MV-4-11 (cell line): ENCODE data around the gene JAKMIP1.

ENCODE experiments used
- DNase-seq: peaks from one replicate; lab custom pipeline; 2025; lab: John Stamatoyannopoulos, UW

The JAKMIP1 gene

DNA sequence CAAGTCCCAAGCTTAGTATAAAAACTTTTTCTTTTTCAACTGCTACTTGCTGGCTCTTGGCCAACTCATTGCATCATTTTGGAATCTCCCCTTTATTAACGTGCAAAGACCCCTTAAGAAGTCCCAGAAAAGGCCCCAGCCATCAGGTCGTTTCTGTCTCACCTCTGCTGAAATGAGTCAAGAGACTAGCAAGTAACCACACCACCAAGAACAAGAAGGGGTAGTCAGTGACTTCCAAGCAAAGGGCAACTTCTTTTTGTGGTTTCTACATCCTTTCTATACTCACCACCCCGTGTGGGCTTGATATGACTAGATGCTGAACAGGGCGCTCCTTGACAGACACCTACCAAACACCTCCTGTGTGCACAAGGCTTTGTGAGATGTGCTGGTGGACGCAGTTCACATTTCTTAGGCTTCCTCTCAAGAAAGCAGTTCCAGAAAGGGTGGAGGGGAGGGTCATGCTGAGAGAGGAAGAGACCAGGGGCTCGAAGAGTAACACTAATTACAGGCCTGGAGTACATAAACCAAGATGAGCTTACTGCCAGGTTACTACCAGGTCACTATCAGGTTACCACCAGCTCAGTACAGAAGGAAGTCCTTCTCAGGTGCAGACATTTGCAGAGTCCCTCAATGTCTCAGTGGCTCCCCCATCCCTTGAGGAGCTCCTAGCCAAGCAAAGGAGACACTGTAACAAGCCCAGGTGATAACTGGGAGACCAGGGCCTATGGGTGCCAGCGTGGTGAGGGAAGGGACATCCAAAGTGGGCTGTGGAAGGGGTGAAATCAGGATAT, 19.3 kb downstream of the JAKMIP1 start:
- no peak for DNase-seq

DNA sequence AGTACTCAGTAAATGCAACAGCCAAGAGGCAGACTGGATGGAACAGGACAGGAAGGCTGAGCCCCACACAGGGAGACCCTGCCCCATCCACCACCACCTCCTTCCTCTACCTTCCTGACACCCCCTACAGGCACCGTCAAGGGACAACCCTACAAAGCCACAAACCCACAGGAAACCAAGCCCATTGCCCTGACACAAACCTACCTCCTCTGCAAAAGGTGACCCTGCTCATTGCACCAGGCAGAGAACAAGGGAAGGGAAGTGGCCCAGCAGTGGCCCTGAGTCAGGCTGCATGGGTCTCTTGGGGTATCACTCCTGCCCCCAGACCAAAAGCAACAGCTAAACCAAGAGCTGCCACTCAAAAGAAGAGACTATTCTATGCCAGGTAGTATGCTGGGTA, 21.0 kb downstream of the JAKMIP1 start:
- DNase-seq, result no peak

DNA sequence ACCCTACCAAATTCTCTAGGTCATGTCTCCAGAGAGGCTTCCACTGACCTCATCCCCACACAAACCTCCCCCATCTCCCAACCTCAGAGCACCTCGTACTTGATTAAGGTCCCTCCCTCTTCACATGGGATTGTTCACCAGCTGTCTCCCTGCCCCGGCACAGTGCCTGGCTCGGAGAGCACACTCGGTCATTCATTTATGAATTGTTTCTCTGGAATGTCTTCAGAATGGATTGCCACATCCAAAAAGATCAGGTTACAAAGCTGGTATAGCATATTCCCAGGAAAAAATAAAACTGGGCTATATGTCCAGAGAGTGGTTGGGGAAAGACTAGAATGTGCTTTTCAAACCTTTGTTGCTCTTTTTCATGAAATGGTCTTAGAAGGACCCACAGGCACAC, 21.6 kb downstream of the JAKMIP1 start:
- DNase-seq, result no peak

DNA sequence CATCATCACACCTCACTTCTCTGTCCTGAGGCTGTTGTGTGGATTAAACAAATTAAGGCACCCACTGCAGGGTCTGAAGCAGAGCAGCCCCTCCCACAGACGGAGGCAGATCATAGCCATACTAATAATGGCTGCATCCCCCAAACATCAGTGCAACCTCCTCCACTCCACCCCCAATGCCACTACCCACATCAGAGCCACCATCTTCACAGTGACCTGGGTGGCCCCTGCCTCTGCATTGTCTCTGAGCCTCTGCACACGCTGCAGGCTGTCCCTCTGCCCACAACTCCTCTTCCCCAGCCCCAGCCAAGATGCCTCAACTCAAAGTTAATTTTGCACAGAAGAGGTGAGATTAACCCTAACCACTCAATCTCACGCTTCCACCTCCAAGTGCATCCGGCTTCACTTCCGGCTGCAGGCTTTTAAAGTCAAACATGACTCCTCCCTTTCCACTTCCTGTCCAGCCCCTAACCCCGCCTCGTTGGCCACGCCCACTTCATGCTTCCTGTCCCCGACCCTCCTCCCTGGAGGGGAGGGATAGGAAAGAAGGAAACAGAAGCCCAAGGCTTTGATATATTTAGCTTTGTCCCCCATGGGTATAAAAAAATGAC, 22.7 kb downstream of the JAKMIP1 start:
- DNase-seq, result no peak

DNA sequence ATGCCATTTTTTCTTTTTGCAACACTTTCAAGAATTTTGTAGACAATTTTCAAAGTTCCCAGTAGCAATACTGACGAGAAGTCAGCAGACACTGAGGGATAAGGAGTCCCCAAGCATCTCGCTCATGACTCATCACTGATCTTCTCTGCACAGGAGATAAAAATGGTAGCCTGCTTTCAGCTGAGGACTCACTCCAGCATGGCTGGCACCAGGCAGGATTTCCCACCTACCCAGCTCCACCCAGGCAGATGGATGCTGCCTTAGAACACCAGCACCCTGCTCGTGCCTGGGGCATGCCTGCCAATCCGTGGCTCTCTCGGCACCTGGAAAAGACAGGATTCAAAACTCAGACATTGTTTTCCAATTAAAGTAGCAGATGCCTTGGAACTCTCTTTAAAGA, 24.9 kb downstream of the JAKMIP1 start:
- DNase-seq, result no peak

DNA sequence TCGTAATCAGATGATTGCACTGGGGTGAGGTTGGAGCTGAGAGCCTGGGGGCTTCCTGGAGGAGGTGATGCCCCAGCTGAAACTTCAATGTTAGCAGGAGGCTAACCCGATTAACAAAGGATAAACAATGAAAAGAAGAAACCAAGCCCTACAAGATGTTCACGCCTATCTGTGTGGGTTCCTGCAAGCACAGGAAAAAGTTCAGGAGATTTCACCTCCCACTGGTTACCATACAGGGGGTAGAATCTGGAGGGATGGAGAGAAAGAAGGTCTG, 27.5 kb downstream of the JAKMIP1 start:
- no peak for DNase-seq

DNA sequence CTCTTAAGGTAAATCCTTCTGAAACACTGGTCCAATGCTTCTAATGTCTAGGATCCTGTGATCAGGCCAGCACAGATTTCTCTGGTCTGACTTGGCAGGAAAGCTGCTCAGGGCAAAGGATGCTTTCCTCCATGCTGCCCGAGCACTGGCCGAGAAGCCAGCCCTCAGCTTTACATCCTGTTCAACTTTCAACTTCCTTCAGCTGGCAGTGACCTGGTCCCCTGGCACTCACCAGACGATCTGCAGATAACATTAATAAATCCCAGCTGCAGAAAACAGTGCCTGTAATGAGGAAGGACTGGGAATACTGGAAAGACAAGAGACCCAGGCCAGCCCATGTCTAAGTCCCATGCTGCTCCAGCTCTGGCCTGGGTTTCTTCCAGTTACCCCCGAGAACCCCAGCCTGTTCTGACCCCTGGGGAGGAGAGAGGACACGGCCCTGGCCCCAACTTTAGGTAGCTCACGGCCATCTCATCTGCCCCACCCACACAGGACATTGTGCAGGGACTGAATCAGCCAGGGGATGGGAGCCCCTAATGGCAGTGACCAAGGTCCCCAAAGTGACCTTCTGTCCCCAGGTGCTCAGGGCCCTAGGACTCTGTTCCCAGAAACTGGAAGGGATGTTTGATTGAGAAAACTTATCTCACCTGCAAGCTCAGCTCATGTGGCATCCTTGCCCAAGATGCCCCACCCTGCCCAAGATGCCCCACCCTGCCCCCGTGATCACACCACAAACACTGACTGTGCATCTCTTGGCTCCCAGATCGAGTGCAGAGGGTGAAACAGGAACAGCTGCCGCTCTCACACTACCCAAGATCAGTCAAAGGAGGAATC, 28.0 kb downstream of the JAKMIP1 start:
- no peak for DNase-seq

DNA sequence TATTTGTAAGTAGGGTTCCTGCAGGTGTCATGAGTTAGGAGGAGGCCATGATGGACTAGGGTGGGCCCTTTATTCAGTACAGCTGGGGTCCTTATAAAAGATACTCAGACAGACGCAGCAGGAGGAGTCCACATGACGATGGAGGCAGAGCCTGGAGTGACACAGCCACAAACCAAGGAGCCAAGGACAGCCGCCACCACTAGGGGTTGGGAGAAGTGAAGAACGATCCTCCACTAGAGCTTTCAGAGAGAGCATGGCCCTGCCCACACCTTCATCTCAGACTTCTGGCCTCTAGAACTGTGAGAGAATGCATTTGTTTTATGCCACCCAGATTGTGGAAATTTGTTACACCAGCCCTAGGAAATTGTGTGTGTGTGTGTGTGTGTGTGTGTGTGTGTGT, 31.1 kb downstream of the JAKMIP1 start:
- DNase-seq, result no peak

DNA sequence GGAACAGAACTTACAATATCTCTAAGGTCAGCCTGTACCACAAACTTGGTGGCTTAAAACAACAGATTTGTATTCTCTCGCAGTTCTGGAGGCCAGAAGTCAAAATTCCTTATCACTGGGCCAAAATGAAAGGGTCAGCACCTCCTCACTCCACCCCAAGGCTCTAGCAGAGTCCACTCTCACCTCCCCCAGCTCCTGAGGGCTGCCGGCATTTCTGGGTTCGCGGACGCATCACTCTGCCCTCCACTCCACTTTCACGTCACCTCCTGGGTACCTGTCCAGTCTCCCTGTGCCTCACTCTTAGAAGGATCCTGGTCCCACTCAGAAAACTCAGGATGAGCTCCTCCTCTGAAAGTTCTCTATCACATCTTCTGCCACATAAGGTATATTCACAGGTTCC, 34.6 kb downstream of the JAKMIP1 start:
- DNase-seq, result no peak

DNA sequence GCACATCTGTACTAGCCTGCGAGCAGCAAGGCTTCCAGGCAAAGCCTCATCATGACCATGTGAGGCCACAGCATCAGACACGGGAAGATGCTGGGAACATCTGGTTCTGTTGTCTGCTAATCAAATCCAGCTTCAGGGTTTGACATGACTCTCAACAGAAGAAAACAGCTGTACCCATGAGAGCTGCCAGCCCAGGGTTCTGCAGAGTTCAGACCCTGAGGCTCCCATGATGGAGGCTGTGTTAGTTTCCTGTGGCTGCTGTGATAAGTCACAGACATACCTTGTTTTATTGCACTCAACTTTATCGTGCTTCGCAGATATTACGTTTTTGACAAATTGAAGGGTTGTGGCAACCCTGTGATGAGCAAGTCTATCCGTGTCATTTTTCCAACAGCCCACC, 37.5 kb downstream of the JAKMIP1 start:
- DNase-seq, result no peak

DNA sequence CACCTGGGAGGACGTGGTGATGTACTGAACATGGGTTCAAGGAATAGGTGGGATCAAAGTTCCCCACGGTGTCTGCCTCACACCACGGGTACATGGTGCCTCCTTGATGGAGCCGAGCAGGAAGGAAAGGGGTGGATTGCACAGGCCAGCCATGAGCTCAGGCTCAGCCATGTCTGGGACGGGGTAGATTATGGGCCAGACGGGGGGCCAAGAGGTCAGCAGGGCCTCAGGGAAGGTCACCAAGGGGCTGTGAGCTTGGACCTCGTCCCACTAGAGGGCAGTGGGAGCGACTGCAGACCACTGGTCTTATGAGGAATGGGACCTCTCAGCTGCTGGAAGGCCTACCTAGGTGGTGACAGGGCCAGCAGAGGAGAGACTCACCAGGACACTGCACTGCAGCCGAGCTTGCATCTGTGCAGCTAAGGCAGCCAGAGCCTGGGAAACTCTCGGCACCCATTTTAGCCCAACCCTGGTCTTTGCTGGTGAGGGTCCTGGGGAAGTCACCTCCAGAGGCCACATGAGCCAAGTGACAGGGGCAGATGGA, 38.4 kb downstream of the JAKMIP1 start:
- no peak for DNase-seq

DNA sequence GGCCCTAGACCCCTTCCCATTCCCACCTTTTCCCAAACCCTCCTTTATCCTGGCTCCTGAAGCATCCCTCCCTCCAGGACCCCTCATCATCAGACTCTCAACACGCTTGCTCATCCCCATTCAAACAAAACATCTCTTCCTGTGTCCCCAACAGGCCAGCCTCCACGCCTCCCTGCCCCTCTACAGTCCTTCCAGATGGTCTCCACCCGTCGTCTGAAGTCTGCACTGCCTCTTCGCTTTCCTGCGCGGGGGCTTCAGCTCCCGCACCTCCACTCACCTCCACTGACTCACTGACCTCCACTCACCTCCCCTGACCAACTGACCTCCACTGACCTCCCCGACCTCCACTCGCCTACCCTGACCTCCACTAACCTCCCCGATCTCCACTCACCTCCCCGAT, 39.8 kb downstream of the JAKMIP1 start:
- DNase-seq, result no peak

DNA sequence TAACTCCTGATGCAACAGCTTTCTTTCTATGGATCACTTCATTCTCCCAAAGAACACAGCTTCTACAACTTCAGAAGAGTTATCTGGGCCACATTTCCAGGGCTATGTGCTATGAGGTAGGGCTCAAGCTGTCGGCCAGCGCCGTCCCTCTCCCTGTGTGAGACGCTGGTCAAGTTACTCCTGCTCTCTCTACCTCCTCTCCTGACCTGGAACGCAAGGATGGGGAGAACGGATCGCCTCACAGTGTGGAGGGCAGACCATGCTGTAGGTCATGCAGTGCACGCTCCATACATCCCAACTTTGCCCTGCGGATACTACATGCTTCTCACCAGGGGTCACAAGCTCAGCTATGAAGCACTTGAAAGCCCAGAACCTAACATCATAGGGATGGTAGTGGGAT, 42.4 kb downstream of the JAKMIP1 start:
- DNase-seq, result no peak

DNA sequence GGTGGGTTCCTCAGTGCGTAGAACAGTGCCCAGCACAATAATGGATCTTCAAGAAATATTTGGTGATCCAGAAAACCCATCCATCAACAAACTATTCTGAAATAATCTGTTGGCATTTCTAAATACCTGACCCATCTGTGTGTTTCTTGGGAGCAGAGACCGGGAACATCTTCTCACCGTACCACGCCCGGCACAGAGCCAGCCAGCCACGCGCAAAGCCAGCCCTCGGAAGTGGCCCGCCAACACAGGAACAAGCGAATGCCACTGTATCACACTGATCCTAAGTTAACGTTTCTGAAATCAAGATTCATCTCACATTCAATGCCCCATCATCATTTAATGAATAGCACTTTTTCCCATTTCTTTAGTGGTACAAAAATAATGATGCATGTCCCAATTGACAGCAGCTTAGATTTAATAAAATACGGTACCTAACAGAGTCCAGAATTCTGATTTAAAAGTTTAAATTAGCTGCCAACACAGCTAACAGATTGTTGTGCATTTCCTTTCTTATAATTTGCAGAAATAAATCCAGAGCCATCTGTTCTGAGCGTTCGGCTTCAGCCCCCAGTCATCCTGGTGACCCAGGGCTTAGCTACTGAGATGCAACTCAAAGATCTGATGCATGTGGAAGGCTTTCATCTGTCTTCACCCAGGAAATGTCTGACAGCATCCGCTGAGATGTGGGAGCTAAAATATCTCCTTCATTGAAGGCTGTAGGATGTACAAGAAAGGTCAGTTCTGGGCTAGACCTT, 44.2 kb downstream of the JAKMIP1 start:
- DNase-seq, result no peak

DNA sequence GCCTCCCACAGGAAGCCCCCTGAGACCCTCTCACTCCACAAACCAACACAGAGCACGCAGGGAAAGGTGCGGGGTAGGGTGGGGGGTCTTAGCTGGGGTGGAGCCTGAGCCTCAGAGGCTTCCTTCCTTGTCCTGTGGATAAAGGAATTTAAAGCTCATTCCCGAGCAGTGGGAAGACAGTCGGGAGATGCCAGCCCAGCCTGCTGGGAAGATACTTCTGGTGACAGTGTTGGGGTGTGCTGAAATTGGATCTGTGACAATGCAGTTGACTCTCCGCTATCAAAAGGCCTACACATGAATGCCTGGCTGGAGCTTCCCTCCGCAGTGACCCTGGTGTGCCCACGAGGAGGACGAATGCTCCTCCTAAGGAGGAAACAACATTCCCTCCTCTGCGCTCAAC, 45.5 kb downstream of the JAKMIP1 start:
- no peak for DNase-seq

DNA sequence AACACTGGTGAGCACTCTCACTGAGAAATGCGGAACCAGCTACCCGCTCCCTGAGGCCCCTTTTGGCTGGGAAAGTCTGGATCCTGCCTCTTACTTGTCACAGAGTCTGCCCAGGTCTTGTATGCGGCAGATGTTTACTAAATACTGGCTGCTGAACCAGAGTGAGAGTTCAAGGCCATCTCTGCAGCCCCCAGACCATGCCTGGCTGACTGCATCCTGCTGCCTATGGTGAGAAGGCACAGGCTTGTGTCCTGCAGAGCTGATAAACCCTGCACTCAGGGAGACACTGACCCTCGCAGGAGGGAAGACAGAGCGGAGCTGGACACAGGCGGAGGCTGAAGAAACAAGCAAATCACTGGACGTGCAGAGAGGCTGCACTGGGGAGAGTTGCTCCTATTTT, 46.5 kb downstream of the JAKMIP1 start:
- no peak for DNase-seq

DNA sequence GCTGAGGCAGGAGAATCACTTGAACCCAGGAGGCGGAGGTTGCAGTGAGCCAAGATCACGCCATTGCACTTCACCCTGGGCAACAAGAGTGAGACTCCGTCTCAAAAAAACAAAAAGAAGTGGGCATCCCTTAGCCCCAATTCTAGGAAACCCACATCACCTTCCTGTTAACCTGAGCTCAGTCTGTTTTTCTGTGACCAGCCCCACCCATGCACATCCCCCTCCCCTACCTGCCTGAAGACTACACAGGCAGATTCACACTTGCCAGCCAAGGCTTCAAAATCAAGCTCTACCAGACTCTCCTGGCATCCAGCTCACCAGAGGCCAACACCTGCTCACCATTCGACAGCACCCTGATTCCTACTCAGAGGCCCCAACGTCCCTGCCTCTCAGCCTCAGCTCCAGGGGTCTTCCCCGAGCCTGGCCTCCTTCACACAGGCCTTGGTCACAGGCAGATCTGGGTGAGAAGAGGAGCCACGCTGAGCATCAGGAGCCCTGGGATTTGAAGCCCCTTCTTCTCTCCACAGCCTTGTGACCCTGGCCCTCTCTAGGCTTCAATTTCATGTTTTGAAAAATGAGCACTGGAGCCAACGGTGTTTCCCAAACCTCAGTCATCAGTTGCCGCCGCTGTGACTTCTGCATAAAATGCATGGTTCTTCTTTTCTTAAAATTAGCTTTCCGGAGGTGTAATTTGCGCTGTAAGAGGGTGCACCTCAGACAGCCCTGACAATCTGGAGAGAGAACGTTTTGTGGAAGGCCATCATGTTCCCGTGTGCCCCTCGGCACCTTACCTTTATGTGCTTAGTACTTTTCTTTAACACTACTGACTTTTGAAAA, 47.3 kb downstream of the JAKMIP1 start:
- DNase-seq, result no peak

DNA sequence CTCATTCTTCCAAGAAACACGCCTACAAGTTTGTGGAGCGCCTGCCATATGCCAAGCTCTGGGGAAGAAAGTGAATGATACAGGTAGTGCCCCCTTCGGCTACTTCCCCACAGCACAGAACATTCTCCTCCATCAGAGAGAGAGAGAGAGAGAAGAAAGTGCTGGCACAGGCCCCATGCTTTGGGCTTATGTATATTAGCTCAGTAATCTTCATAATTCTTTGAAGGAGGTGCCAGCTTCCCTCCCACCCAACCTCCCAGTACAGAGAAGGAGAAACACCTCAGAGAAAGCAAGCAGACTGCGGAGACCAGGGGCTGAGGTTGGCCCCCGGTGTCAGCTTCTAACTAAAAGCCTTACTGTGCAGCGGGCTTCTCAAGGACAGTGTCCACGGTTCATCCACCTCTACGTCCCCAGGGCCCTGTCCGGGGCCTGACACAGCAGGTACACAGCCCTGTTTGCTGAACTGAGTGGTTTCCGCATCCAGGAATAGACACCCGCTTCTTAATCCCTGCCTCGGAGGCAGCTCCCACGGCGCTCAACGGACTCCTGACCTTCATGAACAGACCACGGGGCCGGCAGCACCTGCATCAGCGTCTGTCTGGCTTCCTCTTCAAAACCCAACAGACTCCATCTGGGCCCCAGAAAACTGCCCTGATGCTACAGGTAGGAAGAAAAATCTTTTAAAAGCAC, 50.2 kb downstream of the JAKMIP1 start:
- DNase-seq, result no peak

DNA sequence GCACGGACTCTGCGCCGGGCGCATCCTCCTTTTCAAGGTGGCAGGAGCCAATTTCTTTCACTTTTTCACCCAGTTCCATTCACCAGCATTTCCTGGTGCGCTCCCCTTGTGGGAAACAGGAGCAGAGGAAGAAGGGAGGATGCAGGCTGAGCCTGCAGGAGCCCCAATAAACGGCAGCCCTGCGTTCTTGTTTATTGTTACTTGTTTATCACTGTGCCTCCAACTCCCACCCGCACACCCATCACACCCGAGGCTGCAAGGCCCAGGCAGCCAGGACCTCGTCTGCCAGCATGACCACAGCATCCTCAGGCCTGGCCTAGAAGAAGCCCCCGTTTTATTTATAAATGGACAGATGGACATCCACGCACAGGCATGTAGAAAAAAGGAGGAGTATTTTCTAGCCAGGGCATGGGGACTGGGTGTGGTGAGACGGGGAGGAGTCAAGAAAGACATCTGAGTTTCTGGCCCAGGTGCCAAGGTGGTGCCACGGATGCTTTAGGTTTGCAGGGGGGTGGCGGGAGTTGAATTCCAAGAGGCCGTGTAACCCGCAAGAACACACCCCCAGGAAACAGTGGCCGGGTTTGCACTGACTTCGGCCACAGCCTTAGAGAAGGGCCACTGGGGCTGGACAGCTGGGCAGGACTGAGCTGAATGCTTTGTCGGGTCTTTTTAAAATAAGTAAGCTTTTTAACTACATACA, 51.7 kb downstream of the JAKMIP1 start:
- DNase-seq, result no peak

DNA sequence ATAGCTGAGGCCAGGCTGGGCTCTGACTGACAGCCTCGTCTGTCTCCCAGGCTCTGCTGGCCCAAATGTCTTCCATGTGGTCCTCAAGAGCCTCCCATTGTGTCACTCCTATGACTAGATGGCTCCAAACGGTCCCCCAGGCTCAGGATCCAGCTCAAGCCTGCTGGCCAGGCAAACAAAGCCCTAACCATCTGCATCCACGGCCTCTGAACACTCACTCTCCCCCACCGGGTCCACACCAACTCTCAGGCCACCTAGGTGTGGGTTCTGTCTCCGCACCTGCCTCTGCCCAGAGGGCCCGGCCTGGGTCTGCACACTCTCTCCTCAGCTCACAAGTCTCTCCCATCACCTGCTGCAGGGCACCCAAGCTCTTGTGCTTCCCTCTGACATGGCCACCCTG, 52.9 kb downstream of the JAKMIP1 start:
- no peak for DNase-seq
